ENCODE data around the gene MYO1D.

GRCh38 chr17:32528825-32529224, 348.1 kb downstream of the MYO1D start:
- TF ChIP-seq FOXJ3 (CRISPR knock-in tag; IDR thresholded peaks at IDR 0.05; ENCODE audit: borderline replicate concordance) (no peak), NFE2L1 (CRISPR knock-in tag; IDR thresholded peaks at IDR 0.05) (no peak), E2F1 (CRISPR knock-in tag; IDR thresholded peaks at IDR 0.05) (no peak), USF1 (CRISPR knock-in tag; IDR thresholded peaks at IDR 0.05) (no peak), CTCF (IDR thresholded peaks at IDR 0.05) (no peak), USF2 (CRISPR knock-in tag; IDR thresholded peaks at IDR 0.05) (no peak), TCF7 (CRISPR knock-in tag; IDR thresholded peaks at IDR 0.05; ENCODE audit: low read depth) (no peak), NR3C1 (CRISPR knock-in tag; conservative IDR thresholded peaks at IDR 0.05; ENCODE audit: low read depth) (no peak), MLX (CRISPR knock-in tag; IDR thresholded peaks at IDR 0.05) (no peak), ZNF121 (CRISPR knock-in tag; IDR thresholded peaks at IDR 0.05) (no peak), FOXP4 (CRISPR knock-in tag; IDR thresholded peaks at IDR 0.05) (no peak), ELF4 (CRISPR knock-in tag; IDR thresholded peaks at IDR 0.05; ENCODE audit: low read depth) (no peak), CREM (CRISPR knock-in tag; IDR thresholded peaks at IDR 0.05) (no peak)
